GM18951 (cell line): Measurements from ENCODE around the gene RARRES1.

Source experiments
- POLR2A ChIP-seq: IDR thresholded peaks from 4 replicates; pipeline ENCODE4 v1.6.1; 2011; ENCODE audit warnings: mild to moderate bottlenecking; ENCODE audit not compliant: insufficient read length, insufficient read depth; ENCODE audit errors: extremely low read depth
- in situ Hi-C: fragments of 300-500 bp; cut with MboI; formaldehyde crosslinking; loops from one replicate; pipeline ENCODE4 v1.12.0; 2022; ENCODE audit warnings: low sequenced_read_pairs, mixed read lengths, inconsistent platforms; ENCODE audit not compliant: unreplicated experiment

The RARRES1 gene

DNA sequence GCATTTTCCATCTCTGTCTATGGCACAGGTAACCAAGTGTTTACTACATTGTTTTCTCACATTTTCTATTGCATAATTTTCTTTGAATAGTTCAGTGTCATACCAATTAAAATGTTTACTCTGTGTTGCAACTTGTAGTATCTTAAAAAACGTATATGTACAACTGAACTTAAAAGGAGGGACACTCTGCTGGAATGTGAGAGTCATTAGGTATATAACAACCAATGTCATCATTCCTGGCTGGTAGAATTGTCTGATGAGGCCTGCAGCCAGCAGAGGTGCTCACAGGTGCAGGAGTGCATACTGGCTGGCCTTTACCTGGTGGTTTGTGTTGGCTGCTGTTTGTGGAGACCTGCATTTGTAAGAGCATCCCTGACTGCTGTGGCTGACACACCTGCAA, 19.1 kb upstream of the RARRES1 start:
- TF ChIP-seq POLR2A: no peak
- in situ Hi-C loops: no loop called here

DNA sequence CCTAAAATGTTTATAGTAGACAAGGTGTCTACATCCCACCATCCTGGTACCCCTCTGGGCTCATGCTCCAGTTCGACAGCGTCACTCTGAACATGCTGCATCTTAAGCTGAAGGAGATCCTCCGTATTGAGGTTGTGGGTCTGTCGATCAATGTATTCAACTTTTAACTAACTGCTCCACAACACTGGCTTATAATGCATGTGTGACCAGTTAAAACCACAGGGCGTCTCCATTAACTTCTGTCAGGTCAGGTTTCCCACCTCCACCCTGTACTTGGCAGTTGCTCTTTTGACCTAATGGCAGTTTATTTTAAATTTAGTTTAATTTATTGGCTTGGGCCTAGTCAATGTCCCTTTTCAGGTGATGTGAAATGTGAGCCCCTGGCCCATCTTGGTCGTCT, 17.8 kb upstream of the RARRES1 start:
- in situ Hi-C loops: no loop called here
- TF ChIP-seq POLR2A: no peak

DNA sequence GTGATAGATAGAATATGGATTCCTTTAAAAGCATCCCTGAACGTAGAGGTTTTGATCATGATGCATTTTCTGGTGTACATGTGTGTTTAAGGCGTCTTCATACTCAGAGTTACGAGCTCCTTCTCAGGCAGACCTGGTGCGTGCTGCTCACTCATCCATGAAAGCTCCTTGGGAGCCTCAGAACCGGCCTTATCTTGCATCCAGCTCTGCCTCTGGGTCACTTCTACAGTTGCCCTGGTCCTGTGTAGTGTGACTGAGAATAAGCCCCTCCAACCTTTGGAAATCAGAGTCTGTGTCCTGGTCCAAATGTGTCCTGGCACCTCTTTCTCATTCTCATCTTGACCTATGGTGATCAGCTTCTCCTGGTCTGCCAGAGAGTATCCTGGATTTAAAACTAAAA, 17.3 kb upstream of the RARRES1 start:
- in situ Hi-C loops: no loop called here

DNA sequence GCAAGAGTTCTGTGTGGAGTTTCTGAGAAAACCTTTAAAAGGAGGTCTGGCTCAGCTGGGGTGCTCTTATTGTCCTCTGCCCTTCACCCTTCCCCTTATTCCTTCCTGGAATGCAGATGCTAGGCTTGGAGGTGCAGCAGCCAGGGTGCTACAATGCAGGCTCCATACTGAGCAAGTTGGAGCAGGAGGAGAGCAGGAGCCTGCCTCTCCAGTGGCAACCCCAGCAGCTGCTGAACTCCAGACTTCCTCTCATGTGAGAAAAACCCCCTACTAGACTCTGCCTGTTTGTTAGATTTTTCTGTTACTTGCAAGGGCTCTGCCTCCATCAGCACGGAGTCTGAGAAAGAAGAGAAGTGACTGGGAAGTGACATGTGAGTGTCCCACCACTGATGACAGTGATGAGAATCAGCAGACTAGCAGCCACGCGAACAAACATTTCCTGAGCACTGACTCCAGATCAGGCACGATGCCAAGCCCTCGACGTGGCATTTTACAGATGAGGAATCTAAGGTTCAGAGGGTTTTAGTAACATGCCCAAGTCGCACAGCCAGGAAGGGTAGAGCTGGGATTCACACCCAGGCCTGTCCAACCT, 16.1 kb upstream of the RARRES1 start:
- no peak for TF ChIP-seq POLR2A
- in situ Hi-C loops: no loop called here

More for the DNA sequence above, 17.3 kb upstream of the RARRES1 start:
- TF ChIP-seq POLR2A: no peak

- TF ChIP-seq POLR2A: no peak
- in situ Hi-C loops: no loop called here
These were observed 15.2 kb upstream of the RARRES1 start for GRCh38 chr3:158747417-158747816.

- in situ Hi-C loops: no loop called here
- TF ChIP-seq POLR2A: no peak
These were observed 13.3 kb upstream of the RARRES1 start for GRCh38 chr3:158745551-158745950.

DNA sequence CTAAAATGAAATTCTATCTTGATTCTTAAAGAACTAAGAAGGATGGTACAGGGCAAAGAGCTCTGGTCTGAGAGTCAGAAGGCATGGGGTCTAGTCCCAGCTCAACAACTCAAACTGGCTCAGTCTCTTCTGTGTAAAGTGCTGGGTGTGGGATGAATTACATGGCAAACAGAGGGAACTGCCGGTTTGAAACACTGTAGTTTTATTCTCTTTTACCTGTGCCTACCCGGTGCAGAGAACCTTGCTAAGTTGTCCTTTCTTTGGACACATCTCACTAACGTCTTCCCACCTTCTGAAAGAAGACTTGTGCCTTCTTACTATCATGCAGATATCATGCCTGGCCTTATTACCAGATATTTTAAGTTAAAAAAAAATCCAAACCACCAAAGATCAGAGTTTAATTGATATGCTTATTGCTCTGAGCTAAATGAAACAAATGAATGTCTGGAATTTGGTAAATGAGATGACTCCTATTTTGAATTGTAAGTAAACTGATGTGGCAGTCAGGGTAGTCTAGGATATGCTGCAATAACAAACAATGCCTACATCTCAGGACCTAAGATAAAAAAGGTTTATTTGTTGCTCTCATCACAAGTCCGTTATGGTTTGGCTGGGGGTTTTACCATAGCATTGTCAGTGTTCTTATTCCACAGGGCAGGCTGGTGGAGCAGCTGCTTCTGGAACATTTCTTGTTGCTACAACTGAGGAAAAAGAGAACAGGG, 12.5 kb upstream of the RARRES1 start:
- TF ChIP-seq POLR2A: no peak
- in situ Hi-C loops: no loop called here

GRCh38 chr3:158743664-158744566, 11.7 kb upstream of the RARRES1 start:
- in situ Hi-C loops: no loop called here
- TF ChIP-seq POLR2A: no peak

DNA sequence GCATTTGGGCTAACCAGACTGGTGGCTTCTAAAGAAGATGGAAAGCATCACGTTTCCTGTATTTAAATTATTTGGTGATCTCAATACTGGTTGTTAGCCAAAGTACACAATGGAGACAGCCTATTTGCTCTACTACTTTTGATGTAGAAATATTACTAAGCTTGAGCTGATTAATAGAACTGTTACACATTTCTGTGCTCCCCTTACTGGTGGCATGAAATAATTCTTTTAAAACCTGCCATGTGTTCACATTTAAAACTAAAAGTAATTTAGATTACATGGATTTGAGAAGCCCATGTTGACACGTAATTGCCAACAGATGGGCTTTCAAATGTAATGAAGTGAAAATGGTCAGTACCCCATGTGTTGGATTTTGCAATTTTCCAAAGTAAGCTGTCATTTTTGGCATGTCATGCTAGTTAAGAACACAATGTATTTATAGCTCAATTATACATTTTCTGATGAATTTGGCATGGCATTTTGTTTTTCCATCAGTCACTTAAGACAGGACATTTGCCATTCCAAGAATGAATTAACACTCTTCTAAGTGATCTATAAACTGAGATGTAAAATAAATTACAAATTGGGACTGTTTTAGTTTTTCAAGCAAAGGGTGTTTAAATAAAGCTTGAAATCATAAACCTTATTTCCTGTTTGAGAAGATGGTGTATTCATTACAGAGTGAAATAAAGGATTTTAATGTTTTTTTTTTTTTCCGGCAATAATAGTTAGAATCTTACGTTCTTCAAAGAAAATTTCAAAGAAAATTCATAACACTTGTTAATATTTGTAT, 10.8 kb upstream of the RARRES1 start:
- no peak for TF ChIP-seq POLR2A
- in situ Hi-C loops: no loop called here

- in situ Hi-C loops: no loop called here
- TF ChIP-seq POLR2A: no peak
These were observed 7.4 kb upstream of the RARRES1 start for GRCh38 chr3:158739661-158740060.

GRCh38 chr3:158739078-158739477, 6.8 kb upstream of the RARRES1 start:
- in situ Hi-C loops: no loop called here
- no peak for TF ChIP-seq POLR2A

DNA sequence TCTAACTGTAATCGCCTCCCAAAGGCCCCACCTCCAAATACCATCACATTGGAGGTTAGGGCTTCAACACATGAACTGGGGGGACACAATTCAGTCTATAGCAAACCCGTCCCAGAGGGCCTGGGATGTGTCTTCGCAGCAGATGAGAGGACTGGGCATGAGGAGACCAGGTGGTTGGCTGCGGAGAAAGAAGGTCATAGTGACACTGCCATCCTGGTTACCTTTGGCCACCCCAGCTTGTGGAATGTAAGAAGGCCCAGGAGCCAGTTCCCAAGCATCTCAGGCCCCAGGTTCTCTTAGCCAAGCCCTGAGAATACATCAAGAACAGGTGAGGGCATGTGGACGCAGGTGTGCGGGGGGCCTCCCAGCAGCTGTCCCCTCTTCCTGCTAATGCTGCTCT, 6.4 kb upstream of the RARRES1 start:
- TF ChIP-seq POLR2A: no peak
- in situ Hi-C loops: no loop called here

GRCh38 chr3:158737976-158738615, 5.8 kb upstream of the RARRES1 start:
- in situ Hi-C loops: no loop called here
- no peak for TF ChIP-seq POLR2A

DNA sequence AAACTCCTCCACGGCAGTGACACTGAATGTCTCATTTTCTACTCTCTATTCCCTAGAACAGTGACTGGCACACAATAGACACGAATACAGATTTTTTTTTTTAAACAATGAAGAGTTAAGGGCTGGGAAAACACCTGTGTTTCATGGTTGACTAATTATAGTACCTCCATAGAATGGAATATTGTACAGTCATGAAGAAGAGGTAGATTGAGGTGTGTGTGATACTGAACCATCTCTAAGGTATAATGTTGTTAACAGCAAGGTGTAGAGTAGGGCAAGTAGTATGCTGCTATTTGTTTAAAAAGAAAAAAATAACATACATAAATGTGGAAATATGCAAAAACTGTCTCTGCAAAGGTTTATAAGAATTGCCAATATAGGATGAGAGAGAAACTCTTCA, 5.2 kb upstream of the RARRES1 start:
- in situ Hi-C loops: no loop called here
- no peak for TF ChIP-seq POLR2A
